DMS 273 treated with DMSO at 0.1 percent for 48 hours (cell line): ENCODE data around the gene FOXN4.
A peak's percentile ranks its signal among the peaks of the same experiment; 100 is the strongest.

Experiments used
- DNase-seq: peaks from one replicate; lab custom pipeline; 2025; lab: John Stamatoyannopoulos, UW

Gene FOXN4

GRCh38 chr12:109279525-109279924, 29.6 kb downstream of the FOXN4 start:
- no peak for DNase-seq

GRCh38 chr12:109278912-109279311, 30.2 kb downstream of the FOXN4 start:
- DNase-seq, result no peak

- DNase-seq, result peak; percentile 45
Observed at GRCh38 chr12:109277899-109278762, 31.0 kb downstream of the FOXN4 start.

GRCh38 chr12:109277255-109277898, 31.7 kb downstream of the FOXN4 start:
- DNase-seq, result no peak

GRCh38 chr12:109276160-109276559, 32.9 kb downstream of the FOXN4 start:
- no peak for DNase-seq

GRCh38 chr12:109275173-109275572, 33.9 kb downstream of the FOXN4 start:
- DNase-seq, result no peak

- DNase-seq, result no peak
Observed at GRCh38 chr12:109274381-109274780, 34.7 kb downstream of the FOXN4 start.

GRCh38 chr12:109273354-109273753, 35.7 kb downstream of the FOXN4 start:
- DNase-seq, result no peak

GRCh38 chr12:109271418-109271817, 37.7 kb downstream of the FOXN4 start:
- no peak for DNase-seq

- no peak for DNase-seq
Observed at GRCh38 chr12:109270494-109270893, 38.6 kb downstream of the FOXN4 start.

- DNase-seq, result no peak
Observed at GRCh38 chr12:109269428-109269827, 39.7 kb downstream of the FOXN4 start.

- DNase-seq, result no peak
Observed at GRCh38 chr12:109268896-109269295, 40.2 kb downstream of the FOXN4 start.

GRCh38 chr12:109267361-109267760, 41.7 kb downstream of the FOXN4 start:
- no peak for DNase-seq

GRCh38 chr12:109266106-109266879, 42.8 kb downstream of the FOXN4 start:
- no peak for DNase-seq

GRCh38 chr12:109264943-109265650, 44.0 kb downstream of the FOXN4 start:
- no peak for DNase-seq

- no peak for DNase-seq
Observed at GRCh38 chr12:109264095-109264942, 44.8 kb downstream of the FOXN4 start.

GRCh38 chr12:109263439-109263838, 45.6 kb downstream of the FOXN4 start:
- DNase-seq, result no peak

- no peak for DNase-seq
Observed at GRCh38 chr12:109261939-109262338, 47.1 kb downstream of the FOXN4 start.

GRCh38 chr12:109261087-109261486, 48.0 kb downstream of the FOXN4 start:
- DNase-seq, result no peak

GRCh38 chr12:109259545-109259895, 49.6 kb downstream of the FOXN4 start:
- DNase-seq, result no peak
